GM13977 (cell line): Measurements from ENCODE around the gene PODN.

Source experiments
- DNase-seq: peaks from one replicate; pipeline ENCODE4 v3.0.0; 2012; ENCODE audit warnings: low spot score
- in situ Hi-C: fragments of 300-500 bp; cut with MboI; formaldehyde crosslinking; loops from one replicate; pipeline ENCODE4 v1.12.0; 2022; ENCODE audit warnings: low sequenced_read_pairs, low pct_unique_long_range_greater_than_20kb, mixed read lengths, inconsistent platforms; ENCODE audit not compliant: unreplicated experiment
- TF ChIP-seq, protein P1 (sequence below): IDR thresholded peaks from 2 replicates; pipeline ENCODE4 v1.5.1; 2012; ENCODE audit warnings: mild to moderate bottlenecking, control low read depth; ENCODE audit not compliant: insufficient read depth; ENCODE audit errors: extremely low read depth, missing control alignments

The PODN gene

DNA sequence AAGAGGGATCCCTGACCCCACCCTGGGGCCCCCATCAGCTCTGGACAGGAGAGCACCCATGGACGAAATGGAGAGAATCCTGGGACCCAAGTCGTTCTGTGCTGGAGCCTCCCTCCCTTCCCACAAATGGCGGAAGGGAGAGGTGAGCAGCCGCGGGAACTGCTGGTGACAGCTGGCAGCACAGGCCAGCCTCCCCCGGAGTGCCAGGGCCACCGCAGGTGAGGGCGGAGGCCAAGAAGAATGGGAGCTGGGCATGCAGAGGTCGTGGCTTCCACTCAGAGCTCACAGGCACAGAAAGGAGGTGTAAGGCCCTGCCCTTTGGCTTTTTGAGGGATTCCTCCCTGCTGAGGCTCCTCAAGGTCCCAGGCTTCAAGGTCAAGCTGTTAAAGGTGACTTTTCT is 55.8 kb downstream of the PODN start:
- TF ChIP-seq, protein P1, sequence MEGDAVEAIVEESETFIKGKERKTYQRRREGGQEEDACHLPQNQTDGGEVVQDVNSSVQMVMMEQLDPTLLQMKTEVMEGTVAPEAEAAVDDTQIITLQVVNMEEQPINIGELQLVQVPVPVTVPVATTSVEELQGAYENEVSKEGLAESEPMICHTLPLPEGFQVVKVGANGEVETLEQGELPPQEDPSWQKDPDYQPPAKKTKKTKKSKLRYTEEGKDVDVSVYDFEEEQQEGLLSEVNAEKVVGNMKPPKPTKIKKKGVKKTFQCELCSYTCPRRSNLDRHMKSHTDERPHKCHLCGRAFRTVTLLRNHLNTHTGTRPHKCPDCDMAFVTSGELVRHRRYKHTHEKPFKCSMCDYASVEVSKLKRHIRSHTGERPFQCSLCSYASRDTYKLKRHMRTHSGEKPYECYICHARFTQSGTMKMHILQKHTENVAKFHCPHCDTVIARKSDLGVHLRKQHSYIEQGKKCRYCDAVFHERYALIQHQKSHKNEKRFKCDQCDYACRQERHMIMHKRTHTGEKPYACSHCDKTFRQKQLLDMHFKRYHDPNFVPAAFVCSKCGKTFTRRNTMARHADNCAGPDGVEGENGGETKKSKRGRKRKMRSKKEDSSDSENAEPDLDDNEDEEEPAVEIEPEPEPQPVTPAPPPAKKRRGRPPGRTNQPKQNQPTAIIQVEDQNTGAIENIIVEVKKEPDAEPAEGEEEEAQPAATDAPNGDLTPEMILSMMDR = no peak
- in situ Hi-C loops = no loop called here
- DNase-seq = no peak

DNA sequence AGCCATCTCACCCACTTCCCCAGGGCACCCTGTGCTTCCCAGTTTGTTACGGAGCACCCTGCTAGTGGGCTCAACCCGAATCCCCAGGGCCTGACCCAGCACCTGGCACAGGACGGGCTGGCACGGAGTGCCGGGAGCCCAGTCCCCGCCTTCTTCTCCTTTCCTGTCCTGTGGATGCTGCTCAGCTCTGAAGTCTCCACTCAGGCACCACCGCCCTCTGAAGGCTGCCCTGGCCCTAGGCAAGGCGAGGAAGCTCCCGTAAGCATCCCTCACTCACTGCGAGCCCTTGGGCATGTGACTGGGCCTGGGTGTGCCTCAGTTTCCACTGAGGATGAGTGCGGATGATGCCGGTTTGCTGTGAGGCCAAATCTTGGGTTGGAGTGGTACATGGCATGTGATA is 58.6 kb downstream of the PODN start:
- in situ Hi-C loops = no loop called here
- TF ChIP-seq, protein P1 = no peak
- no peak for DNase-seq

DNA sequence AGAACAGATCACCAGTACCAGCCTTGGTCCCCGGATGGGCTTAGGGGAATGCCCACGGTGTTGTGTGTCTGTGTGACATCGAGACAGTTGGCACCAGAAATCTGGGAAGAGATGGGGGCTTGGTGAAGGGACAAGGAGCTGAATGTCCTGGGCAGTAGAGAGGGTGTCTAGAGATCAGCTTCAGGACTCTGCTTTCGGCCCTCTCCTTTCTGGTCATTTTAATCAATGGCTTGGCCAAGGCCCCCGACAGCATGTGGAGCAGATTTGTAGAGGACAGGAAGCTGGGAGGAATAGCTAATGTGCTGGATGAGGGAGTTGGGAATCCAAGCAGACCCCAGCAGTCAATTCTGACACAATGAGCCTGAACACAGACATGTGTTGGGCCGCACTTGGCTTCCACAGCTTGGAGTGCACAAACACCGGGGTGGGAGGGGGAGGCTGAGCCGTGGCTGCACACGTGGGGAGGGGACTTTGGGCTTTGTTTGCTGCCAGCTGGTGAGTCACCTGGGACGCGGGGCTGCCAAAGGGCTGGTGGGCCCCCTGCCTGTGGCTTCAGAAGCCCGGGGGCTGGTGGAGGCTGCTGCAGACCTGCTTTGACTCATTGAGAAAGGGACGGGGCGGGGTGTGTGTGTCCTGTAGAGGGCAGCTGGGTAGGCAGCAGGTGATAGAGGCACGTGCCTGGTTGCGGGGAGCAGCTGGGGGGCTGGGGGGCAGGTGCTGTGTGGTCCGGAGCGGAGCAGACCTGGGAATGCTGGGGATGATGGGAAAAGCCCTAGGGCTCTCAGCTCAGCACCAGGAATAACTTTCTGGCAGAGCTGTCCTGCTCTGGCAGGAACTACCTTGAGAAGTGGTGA is 59.5 kb downstream of the PODN start:
- TF ChIP-seq, protein P1 = no peak
- in situ Hi-C loops = no loop called here
- no peak for DNase-seq

DNA sequence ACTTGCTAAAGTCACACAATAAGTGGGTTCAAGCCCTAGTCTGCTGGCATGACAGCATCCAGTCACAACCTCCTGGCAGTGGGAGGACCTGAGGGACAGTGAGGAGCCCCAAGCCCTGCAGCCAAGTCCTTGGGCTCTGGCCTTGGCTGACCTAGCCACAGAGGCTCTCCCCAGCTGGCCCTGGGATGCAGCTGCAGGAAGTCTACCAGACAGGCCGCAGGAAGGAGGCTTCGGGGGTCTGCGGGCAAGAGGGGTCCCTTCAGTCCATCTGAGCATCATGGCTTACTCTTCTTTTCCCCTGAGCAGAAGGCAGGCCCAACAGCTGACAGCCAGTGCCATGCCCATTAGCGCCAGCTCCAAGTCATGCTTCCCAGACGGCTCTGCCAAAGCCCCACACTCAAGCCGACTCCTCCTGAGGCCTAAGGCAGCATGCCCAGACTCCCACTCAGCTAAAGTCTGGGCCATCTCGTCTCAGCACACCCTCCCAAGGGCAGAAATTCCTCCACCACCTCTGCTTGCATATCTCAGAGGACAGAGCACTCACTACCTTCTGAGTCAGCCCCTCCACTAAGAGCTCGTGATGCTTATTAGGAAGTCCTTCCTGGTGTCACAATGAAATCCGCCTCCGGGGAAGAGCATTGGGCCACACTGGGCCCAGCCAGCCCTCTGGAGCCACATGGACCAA is 60.3 kb downstream of the PODN start:
- in situ Hi-C loops = no loop called here
- TF ChIP-seq, protein P1 = no peak
- no peak for DNase-seq

DNA sequence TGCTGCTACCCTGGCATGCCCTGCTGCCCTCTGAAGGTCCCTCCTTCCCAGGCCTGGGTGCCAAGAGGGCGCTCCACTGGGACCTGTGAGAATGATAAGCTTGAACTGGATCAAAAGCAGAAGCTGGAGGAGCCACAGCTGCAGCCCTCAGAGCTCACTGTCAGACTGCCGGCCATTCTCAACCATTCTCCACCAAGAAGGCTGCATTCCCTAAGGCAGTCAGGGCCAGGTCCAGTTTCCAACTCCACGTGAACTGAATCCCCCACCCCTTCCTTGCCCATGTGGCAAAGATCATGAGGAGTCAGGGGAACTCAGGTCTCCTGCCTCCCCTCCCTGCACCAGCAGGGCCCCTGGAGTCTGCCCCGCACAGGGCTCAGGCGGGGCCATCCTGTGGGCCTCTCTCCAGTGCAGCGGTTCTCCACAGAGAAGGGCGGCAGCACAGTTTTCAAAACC is 61.0 kb downstream of the PODN start:
- in situ Hi-C loops = no loop called here
- no peak for DNase-seq
- TF ChIP-seq, protein P1 = no peak

DNA sequence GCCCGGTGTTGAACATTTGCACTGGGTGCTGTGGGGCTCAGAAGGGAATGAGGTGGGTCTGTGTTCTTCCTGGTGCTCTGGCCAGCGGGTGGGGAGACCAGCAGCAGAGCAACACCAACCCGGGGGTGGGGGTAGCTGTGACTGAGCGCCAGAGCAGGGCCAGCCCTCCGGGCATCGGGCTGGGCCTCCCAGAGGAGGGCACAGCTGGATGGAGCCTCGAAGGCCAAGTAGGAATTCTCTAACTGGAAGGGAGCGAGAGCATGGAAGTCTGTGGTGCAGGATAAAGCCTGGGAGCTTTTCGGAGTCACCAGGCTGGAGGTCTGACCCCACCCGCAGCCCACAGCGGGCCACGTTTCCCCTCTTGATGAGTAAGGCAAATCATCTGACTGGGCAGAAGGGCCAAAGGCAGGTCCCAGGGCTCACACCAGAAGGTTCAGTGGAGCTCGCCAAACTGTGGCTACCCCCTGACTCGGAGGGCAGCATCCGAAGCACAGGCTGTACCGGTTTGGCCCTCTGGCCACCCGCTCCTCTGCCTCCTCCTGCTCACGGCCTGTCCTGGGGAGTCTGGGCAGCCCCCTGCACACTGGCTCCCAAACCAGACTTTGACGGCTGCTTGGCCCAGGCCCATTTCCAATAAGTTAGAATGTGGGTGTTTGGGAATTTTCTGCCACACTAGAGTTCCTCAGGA is 61.6 kb downstream of the PODN start:
- in situ Hi-C loops = no loop called here
- DNase-seq = no peak

More for the DNA sequence above, 61.6 kb downstream of the PODN start:
- TF ChIP-seq, protein P1 = no peak
